HG03066 (cell line): ENCODE data around the gene RAB29.
A peak's percentile ranks its signal among the peaks of the same experiment; 100 is the strongest.

Experiments
- ATAC-seq: cut with Tn5 transposase; IDR thresholded peaks from one replicate; pipeline ENCODE4 v1.9.1; 2021; ENCODE audit warnings: low read depth; ENCODE audit not compliant: unreplicated experiment

RAB29 gene

GRCh38 chr1:205766570-205766969 is 8.7 kb downstream of the RAB29 start:
- ATAC-seq: no peak

GRCh38 chr1:205766038-205766437 is 9.2 kb downstream of the RAB29 start:
- no peak for ATAC-seq

GRCh38 chr1:205764578-205764977 is 10.7 kb downstream of the RAB29 start:
- ATAC-seq: no peak

DNA sequence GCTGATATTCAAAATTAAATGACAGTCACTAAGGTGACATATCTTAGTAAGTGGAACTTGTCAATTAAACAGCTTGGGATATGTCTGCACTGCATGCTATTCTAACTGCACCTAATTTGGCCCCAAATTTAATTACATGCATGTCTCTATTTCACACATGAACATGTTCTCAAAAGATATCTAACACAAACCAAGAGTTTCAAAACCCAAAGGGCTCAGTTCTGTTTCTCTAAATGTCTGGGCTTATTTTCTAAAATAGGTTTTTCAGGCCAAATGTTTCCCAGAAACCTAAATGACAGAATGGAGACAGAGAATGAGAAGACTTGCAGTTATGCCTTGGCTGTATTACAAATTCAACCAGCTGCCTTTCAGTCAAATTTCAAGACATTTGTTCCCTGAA is 11.3 kb downstream of the RAB29 start:
- no peak for ATAC-seq

GRCh38 chr1:205760606-205761005 is 14.7 kb downstream of the RAB29 start:
- no peak for ATAC-seq

DNA sequence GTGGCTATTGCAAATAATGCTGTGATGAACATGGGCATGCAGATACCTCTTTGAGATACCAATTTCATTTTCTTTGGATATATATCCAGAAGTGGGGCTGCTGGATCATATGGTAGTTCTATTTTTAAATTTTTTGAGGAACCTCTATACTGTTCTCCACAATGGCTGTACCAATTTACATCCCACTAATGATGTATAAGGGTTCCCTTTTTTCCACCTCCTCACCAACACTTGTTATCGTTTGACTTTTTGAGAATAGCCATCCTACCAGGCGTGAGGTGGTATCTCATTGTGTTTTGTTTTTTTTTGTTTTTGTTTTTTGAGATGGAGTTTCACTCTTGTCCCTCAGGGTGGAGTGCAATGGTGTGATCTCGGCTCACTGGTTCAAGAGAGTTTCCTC is 18.7 kb downstream of the RAB29 start:
- ATAC-seq: no peak

- ATAC-seq: no peak
Measured at GRCh38 chr1:205754857-205755256, 20.4 kb downstream of the RAB29 start.

- no peak for ATAC-seq
Measured at GRCh38 chr1:205751036-205751651, 24.1 kb downstream of the RAB29 start.

DNA sequence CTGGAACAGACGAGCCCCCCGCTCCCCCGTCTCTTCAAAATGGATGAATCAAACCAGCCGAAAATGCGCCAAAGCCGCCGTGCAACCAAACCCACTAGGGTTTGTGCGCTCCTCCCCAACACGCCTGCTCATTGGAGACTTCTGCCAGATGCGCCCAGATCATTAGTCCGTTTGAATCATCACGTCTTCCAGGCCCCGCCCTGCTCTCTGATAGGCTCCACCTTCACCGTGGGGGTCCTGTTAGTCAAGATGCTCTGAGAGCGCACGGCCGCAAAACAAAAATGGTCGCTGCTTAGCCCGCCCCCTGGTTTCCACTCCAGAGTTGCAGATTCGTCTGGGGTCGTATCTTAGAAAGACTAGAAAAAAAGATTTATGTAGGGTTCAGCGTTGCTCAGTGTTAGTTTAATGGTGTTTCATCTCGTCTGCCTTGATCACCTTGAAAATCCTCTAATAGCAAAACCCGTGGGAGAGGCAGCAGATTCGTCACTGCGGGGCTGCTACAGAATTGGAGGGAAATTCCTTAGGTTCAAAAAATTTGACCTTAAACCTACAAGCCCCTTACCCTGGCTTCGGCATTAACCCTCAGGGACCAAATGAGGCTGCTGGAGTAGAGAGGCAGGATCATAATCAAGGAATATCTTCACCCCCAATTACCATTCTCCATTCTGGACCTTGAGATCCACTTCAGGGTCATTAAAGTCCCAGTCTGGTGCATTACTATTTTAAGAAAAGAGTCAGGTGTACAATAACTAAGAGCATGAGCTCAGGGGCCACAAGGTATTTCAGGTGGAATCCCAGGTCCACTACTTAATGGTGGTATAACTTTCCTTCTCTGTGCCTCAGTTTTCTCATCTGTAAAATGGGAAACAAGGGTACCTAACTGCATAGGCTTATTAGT is 24.9 kb downstream of the RAB29 start, which contains the start of gene NUCKS1:
TSS of gene NUCKS1 (minus strand) at position 45 of the 898 bp plus-strand sequence. CDS start 209 bp downstream, outside the sequence.
- ATAC-seq: peak; percentile 80

- peak; percentile 62 for ATAC-seq
Measured at GRCh38 chr1:205749234-205750137, 25.8 kb downstream of the RAB29 start.

DNA sequence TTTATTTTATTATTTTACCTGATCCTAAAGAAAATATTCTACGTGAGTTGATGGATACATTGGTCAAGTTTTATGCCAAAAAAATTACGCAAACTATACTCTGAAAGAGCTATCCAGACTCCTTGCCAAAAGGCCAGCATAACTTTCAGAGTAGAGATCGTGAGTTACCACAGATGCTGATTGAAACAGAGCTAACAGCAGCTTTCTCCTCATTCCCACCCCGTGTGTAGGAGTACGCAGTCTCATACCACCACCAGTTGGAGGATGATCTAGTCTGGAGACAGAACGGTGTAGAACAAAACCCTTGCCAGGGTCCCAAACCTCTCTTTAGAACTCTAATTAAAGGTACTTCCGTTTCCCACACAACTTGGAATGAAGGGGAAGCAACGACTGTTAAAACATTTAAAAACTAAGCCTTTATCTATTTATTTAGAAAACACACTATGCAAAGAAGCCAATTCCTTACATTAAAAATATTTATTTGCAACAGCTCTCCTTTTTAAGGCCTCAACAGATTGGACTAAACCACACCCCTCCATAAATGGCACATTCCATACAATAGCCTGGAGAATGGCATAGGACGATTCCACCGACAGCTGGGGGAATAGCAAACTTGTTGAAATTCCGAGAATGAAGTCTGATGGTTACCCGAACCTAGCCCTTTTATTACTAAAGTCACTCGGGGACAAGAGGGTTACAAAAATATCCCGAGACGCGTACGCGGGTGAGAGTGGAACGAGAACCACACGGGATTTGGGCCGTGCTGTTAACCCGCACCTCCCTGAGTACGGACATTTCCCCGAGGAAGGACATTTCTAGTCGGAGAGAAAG is 26.7 kb downstream of the RAB29 start:
- peak; percentile 16 for ATAC-seq

GRCh38 chr1:205746757-205747412 is 28.4 kb downstream of the RAB29 start:
- no peak for ATAC-seq

DNA sequence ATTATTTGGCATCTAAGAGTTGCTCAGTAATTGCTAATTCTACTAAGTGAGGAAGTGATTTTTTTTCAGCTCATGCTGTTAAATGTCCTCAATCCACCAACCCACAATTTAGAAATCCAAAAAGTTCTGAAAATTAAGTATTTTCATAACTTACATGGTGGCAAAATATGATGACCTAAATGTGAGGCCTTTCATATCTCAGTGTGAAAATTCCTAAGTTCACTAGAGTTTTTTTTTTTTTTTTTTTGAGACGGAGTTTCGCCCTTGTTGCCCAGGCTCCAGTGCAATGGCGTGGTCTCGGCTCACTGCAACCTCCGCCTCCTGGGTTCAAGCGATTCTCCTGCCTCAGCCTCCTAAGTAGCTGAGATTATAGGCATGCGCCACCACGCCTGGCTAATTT is 30.9 kb downstream of the RAB29 start:
- ATAC-seq: no peak

DNA sequence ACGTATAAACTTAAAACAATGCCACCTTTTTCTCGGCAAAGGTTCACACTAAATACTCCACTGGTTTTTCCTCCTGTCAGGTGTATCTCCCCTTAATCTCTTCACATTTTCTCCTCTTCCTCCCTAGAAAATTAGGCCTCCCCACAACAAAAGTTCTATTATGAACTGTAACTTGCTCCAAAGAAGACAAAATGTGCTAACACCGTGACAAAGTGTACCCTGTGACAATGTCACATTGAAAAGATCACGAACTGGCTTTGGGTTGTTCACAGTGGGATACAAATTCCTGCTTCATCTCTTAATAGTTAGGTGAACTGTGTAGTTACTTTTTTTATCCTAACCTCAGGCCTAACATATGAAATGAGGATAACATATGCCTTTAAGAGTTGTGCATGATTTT is 31.3 kb downstream of the RAB29 start:
- ATAC-seq: no peak

DNA sequence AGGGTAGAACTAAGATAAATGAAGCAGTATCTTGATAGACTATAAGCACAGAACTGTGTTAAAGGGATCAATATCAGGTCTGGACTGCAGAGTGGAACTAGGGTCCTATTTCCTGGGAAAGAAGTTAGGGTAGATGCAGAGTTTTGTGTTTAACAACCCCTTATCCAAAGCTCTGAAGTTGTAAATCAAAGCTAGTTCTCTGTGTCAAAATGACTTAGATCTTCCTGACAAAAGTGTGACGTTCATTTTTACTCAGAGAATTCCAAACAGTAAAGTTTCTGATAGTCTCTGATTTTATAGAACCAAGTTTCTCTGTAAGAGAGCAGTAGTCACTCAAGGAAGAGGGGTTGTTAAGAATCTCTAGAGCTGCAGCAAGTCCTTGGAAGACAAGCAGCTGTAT is 33.6 kb downstream of the RAB29 start:
- ATAC-seq: no peak

GRCh38 chr1:205739348-205740160 is 35.7 kb downstream of the RAB29 start:
- ATAC-seq: no peak

DNA sequence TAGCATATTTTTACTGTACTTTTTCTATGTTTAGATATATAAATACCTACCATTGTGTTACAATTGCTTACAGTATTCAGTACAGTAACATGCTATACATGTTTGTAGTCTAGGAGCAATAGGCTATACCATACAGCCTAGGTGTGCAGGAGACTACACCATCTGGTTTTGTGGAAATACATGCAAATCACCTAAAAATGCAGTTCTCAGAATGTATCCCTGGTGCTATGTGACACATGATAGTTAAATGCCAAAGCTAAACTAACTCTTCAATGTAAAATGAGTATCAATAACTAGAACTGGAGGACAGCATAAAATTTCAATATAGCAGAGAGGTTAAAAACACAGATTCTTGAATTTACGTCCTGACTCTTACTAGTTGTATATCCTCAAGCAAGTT is 40.1 kb downstream of the RAB29 start:
- no peak for ATAC-seq

DNA sequence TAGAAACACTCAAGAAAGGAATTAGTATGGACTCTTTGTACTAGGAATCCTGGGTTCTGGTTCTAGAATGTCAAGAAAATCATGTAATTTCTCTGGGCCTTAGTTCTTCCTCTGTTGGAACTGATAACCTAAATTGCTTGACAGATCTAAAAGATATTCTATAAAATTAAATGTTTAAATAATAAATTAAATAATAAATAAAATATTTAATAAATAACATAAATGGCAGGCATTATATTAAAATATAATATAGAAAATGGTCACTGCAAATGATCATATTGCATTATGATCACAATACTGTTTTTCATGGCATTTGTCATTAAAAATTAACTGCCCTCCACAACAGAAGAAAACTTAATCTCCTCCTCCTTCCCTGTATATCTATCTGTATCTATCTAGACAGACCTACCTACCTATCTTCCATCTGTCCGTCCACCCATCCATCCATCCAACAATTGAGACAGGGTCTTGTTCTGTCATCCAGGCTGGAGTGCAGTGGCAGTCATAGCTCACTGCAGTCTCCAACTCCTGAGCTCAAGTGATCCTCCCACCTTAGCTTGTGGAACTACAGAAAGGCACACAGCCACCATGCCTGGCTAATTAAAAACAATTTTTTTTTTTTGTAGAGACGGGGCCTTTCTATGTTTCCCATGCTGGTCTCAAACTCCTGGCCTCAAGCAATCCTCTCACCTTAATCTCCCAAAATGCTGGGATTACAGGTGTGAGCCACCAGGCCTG is 41.7 kb downstream of the RAB29 start:
- no peak for ATAC-seq
